HEK293T (cell line): ENCODE measurements around the gene LSS.

Source experiments
- CTCF ChIA-PET: fragments of 350-600 bp; formaldehyde crosslinking; extraction: SDS; loops from one replicate; lab custom pipeline; 2021; ENCODE audit warnings: antibody characterized with exemption, inconsistent platforms; lab: Yijun Ruan, JAX
- POLR2A ChIA-PET: fragments of 350-600 bp; formaldehyde crosslinking; extraction: SDS; loops from one replicate; lab custom pipeline; 2020; ENCODE audit warnings: antibody characterized with exemption, inconsistent platforms; lab: Yijun Ruan, JAX
- DNase-seq: peaks from one replicate; pipeline ENCODE4 v3.0.0; 2012; ENCODE audit warnings: mixed read lengths; ENCODE audit errors: extremely low spot score
- ARNT ChIP-seq: fragments of 450-650 bp; IDR thresholded peaks from 2 replicates; pipeline ENCODE4 v1.6.1; 2017; ENCODE audit warnings: mild to moderate bottlenecking
- BHLHE40 ChIP-seq: fragments of 450-650 bp; IDR thresholded peaks from 2 replicates; pipeline ENCODE4 v1.6.1; 2016; ENCODE audit warnings: mild to moderate bottlenecking, moderate library complexity, borderline replicate concordance
- CTBP1 ChIP-seq: fragments of 450-650 bp; IDR thresholded peaks from 2 replicates; pipeline ENCODE4 v1.6.1; 2016; ENCODE audit warnings: borderline replicate concordance
- ELF4 ChIP-seq: fragments of 450-650 bp; IDR thresholded peaks from 2 replicates; pipeline ENCODE4 v1.6.1; 2017; ENCODE audit warnings: antibody characterized with exemption
- FOXA1 ChIP-seq: fragments of 450-650 bp; IDR thresholded peaks from 2 replicates; pipeline ENCODE4 v1.6.1; 2016; ENCODE audit warnings: mild to moderate bottlenecking
- FOXK2 ChIP-seq: fragments of 450-650 bp; IDR thresholded peaks from 2 replicates; pipeline ENCODE4 v1.6.1; 2016; ENCODE audit warnings: mild to moderate bottlenecking
- FOXM1 ChIP-seq: fragments of 450-650 bp; IDR thresholded peaks from 2 replicates; pipeline ENCODE4 v1.6.1; 2017; ENCODE audit warnings: mild to moderate bottlenecking, borderline replicate concordance
- HDGF ChIP-seq: fragments of 450-650 bp; IDR thresholded peaks from 2 replicates; pipeline ENCODE4 v1.6.1; 2017; ENCODE audit warnings: antibody characterized with exemption, borderline replicate concordance
- L3MBTL2 ChIP-seq: fragments of 450-650 bp; conservative IDR thresholded peaks from 2 replicates; pipeline ENCODE4 v1.6.1; 2016; ENCODE audit warnings: mild to moderate bottlenecking
- LEF1 ChIP-seq: fragments of 450-650 bp; IDR thresholded peaks from 2 replicates; pipeline ENCODE4 v1.6.1; 2017; ENCODE audit warnings: mild to moderate bottlenecking, borderline replicate concordance
- NFRKB ChIP-seq: fragments of 450-650 bp; IDR thresholded peaks from 2 replicates; pipeline ENCODE4 v1.6.1; 2016; ENCODE audit warnings: mild to moderate bottlenecking, moderate library complexity
- SP1 ChIP-seq: fragments of 450-650 bp; IDR thresholded peaks from 2 replicates; pipeline ENCODE4 v1.6.1; 2017
- SUZ12 ChIP-seq: fragments of 450-650 bp; IDR thresholded peaks from 2 replicates; pipeline ENCODE4 v1.6.1; 2016; ENCODE audit warnings: mild to moderate bottlenecking
- TARDBP ChIP-seq: fragments of 450-650 bp; IDR thresholded peaks from 2 replicates; pipeline ENCODE4 v1.6.1; 2016
- ZNF384 ChIP-seq: fragments of 450-650 bp; IDR thresholded peaks from 2 replicates; pipeline ENCODE4 v1.6.1; 2016
- TF ChIP-seq, protein P1 (sequence below): fragments of 450-650 bp; IDR thresholded peaks from 2 replicates; pipeline ENCODE4 v1.6.1; 2016

The LSS gene

DNA sequence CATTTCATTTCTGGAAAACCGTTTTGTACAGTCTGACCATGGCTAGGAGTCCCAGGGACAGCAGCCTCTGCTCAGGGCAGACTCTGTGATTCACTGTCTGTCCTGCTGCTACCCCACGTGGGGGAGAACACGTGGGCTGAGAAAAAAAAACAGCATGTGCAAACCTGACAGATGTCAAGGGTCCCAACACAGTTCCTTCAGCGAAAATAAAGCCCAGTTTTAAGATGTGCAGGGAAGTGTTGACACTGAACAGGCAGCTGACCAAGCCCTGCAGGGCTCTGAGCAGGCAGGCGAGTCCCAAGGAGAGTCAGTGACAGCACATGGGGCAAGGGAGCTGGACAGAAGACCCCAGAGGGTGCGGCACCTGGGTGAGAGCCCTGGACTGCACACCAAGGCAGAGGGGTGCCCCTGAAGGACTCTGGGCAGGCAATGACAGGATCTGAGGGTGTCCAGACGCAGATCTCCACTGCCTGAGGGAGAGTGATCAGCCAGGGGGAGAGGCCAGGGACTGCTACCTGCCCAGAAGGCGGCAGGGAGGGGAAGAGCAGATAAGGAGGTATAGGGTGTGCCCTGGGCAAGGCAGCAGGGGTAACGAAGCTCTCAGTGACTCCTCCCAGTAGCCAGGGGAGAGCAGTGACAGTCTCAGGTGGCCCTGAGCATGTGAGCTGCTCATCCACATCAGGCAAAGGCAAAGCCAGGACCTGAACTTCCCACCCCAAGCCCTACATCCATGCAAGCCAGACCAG lies 39.2 kb downstream of the LSS start:
- POLR2A ChIA-PET: no interaction called here
- TF ChIP-seq CTBP1 (no peak), ARNT (no peak), ZNF384 (no peak), SP1 (no peak), TARDBP (no peak), BHLHE40 (no peak), FOXK2 (no peak)
- TF ChIP-seq, protein P1, sequence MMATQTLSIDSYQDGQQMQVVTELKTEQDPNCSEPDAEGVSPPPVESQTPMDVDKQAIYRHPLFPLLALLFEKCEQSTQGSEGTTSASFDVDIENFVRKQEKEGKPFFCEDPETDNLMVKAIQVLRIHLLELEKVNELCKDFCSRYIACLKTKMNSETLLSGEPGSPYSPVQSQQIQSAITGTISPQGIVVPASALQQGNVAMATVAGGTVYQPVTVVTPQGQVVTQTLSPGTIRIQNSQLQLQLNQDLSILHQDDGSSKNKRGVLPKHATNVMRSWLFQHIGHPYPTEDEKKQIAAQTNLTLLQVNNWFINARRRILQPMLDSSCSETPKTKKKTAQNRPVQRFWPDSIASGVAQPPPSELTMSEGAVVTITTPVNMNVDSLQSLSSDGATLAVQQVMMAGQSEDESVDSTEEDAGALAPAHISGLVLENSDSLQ: no peak
- CTCF ChIA-PET: no interaction called here
- no peak for DNase-seq

DNA sequence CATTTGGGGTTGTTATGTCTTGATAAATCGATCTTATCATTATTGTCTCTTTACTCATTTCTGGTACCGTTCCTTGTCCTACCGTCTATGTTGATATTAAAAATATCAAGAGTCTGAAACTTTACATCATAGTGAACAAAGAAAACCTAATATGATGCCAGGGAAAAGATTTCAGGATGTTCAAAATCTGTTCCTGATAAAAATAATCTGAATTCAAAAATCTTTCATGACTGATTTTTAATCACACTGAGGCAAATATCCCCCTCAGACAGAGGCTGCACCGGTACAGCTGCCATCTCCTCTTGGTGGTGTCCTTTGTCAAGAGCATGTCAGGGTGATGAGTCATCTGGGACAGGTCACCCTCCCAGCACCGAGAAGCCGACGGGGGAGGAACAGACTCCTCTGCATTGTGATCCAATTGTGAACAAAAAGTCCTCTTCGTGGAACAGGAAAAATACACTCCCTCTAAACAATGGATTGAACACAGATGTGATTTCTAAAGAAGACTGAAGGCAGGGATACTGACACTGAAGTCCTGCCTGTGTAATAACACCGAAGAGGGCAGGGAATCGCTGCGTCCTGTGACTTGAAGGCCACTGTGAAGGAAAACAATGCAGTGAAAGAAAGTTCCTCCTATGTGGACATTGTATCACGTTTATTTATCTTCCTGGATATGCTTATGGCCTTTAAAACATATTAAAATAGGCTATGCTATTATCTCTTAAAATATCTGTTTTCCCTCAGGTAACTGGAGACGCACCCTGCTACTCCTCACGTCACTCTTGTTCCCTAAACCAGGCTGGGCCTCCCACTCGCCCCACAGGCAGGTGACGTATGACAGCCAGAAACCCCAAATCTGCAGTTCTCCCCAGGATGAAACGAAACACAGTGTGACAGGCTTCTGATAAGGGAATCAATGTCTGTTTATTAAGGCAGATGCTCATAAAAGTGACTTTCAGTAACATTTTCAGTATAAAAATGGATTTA lies 40.1 kb downstream of the LSS start:
- ChIA-PET POLR2A (no interaction called here), CTCF (no interaction called here)
- DNase-seq: no peak
- TF ChIP-seq, protein P1: no peak
- TF ChIP-seq ELF4 (no peak), TARDBP (no peak), HDGF (no peak), FOXK2 (no peak), LEF1 (no peak), SP1 (no peak), ARNT (no peak), FOXA1 (no peak)

DNA sequence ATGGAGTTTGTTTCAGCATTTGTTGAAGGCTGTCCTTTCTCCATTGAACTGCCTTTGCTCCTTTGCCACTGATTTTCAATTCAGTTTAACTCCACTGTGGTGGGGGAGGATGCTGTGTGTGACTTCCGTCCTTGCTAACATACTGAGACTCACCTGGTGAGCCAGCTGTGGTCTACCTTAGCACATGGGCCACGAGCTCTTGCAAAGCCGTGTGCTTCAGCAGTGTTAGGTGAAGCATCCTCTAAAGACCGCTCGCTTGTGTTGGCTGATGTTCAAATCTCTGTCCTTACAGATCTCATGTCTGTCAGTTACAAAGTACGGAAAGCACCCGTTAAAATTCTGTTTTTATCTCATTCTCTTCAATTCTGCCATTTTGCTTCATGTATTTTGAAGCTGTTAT lies 40.8 kb downstream of the LSS start:
- TF ChIP-seq FOXM1: no peak
- no peak for TF ChIP-seq ELF4
- no peak for TF ChIP-seq L3MBTL2
- TF ChIP-seq FOXA1: no peak
- no peak for TF ChIP-seq NFRKB
- TF ChIP-seq LEF1: no peak
- no peak for TF ChIP-seq ARNT
- TF ChIP-seq, protein P1: no peak
- TF ChIP-seq TARDBP: no peak
- TF ChIP-seq HDGF: no peak
- TF ChIP-seq SP1: no peak
- no peak for TF ChIP-seq ZNF384
- TF ChIP-seq BHLHE40: no peak
- no peak for TF ChIP-seq SUZ12
- ChIA-PET CTCF (no interaction called here), POLR2A (no interaction called here)
- DNase-seq: no peak

DNA sequence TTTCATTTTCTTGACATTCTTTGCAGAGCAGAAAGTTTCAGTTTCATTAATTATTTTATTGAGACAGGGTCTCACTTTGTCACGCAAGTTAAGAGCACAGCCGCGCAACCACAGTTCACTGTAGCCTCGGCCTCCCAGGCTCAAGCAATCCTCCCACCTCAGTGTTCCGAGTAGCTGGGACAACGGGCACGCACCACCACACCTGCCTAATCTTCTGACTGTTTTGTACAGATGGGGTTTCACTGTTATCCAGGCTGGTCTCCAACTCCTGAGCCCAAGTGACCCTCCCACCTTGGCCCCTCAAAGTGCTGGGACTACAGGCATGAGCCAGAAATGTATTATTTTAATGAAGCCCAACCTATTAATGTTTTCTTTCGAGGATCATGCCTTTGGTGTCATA lies 41.3 kb downstream of the LSS start:
- no peak for TF ChIP-seq TARDBP
- no peak for TF ChIP-seq ARNT
- TF ChIP-seq BHLHE40: no peak
- TF ChIP-seq NFRKB: no peak
- no peak for DNase-seq
- ChIA-PET POLR2A (no interaction called here), CTCF (no interaction called here)

DNA sequence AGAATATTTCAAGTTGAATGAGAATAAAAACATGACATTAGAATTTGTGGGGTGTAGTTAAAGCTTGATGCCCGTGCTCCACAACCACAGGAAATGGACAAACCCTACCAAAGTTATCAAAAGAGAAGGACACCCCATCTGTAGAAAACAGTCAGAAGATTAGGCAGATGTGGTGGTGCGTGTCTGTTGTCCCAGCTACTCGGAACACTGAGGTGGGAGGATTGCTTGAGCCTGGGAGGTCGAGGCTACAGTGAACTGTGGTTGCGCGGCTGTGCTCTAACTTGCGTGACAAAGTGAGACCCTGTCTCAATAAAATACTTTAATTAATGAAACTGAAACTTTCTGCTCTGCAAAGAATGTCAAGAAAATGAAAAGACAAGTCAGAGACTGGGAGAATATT lies 42.9 kb downstream of the LSS start:
- CTCF ChIA-PET: no interaction called here
- no peak for DNase-seq
- POLR2A ChIA-PET: no interaction called here
- TF ChIP-seq TARDBP (no peak), BHLHE40 (no peak), CTBP1 (no peak), FOXM1 (no peak), SP1 (no peak), ELF4 (no peak), ZNF384 (no peak), ARNT (no peak), LEF1 (no peak), L3MBTL2 (no peak), FOXA1 (no peak), FOXK2 (no peak)
- TF ChIP-seq, protein P1: no peak
